Kidney (tissue), 14 donors: ENCODE results near the gene MMP2. TPM values are rescaled to one million over a fixed set of nuclear protein-coding genes. Genes with fewer than 3 reads are reported as not detected.

ENCODE experiments used
- DNase-seq, 5 donors: peaks; one replicate each; pipeline ENCODE4 v3.0.0-alpha.2; 2013 to 2020
- FAIRE-seq: peaks from 2 replicates; lab custom pipeline; 2012; peaks lifted over from hg19 to GRCh38; lab: Jason Lieb, UNC
- H3K27ac ChIP-seq, 2 donors: one replicate each; pipeline ENCODE4 v1.7.0; 2013; ENCODE audit warnings: low read depth in 2 of 2, low read length in 2 of 2, inconsistent platforms in 1 of 2
- H3K27me3 ChIP-seq: one replicate; pipeline ENCODE4 v1.7.1; 2013; ENCODE audit warnings: low read length, inconsistent platforms; ENCODE audit not compliant: control insufficient read depth, insufficient read depth
- H3K36me3 ChIP-seq, 3 donors: one replicate each; pipeline versions ENCODE4 v1.7.0 to v1.7.1; 2013; ENCODE audit warnings: low read length in 3 of 3, control low read depth in 1 of 3, inconsistent platforms in 1 of 3; ENCODE audit not compliant: insufficient read depth in 3 of 3, control insufficient read depth in 2 of 3
- H3K4me1 ChIP-seq, 3 donors: one replicate each; pipeline versions ENCODE4 v1.7.0 to v1.7.1; 2013; ENCODE audit warnings: low read length in 3 of 3, inconsistent platforms in 1 of 3, low read depth in 1 of 3; ENCODE audit not compliant: control insufficient read depth in 2 of 3, insufficient read depth in 2 of 3
- H3K4me3 ChIP-seq, 3 donors: one replicate each; pipeline versions ENCODE4 v1.7.0 to v1.8.1; 2013; ENCODE audit warnings: low read length in 3 of 3, control low read depth in 1 of 3, inconsistent platforms in 1 of 3
- H3K9ac ChIP-seq, 3 donors: one replicate each; pipeline versions ENCODE4 v1.7.0 to v1.7.1; 2013; ENCODE audit warnings: low read length in 3 of 3, control low read depth in 1 of 3, inconsistent platforms in 1 of 3
- H3K9me3 ChIP-seq, 3 donors: one replicate each; pipeline versions ENCODE4 v1.7.0 to v1.7.1; 2013; ENCODE audit warnings: low read length in 3 of 3, control low read depth in 1 of 3, inconsistent platforms in 1 of 3; ENCODE audit not compliant: control insufficient read depth in 2 of 3, insufficient read depth in 1 of 3
- intact Hi-C: fragments of 100-400 bp; cut with DNase I; formaldehyde crosslinking; loops from one replicate; pipeline ENCODE4 v1.11.1; 2022
- polyA plus RNA-seq: library from polyadenylated mRNA; stranded (reverse); fragments of 350-450 nt; fragmentation: Illumina TruSeq; extraction: RNeasy Lipid Tissue Mini Kit (QIAGEN cat#74804); gene quantifications from one replicate; pipeline ENCODE4 v1.2.3, GENCODE V29; 2014; ENCODE audit warnings: low read depth, low replicate concordance; ENCODE audit not compliant: insufficient read depth
- total RNA-seq: library from RNA; stranded (reverse); fragmentation: NEBNext Ultra II Directional; extraction: Animal tissue kit (Norgen Biotek cat#: 25700); gene quantifications from one replicate; pipeline ENCODE4 v1.2.1, GENCODE V29; 2021
- TF ChIP-seq, protein P1 (sequence below): IDR thresholded peaks from 3 replicates; pipeline ENCODE4 v1.5.1; 2012; ENCODE audit warnings: mild to moderate bottlenecking, moderate library complexity, borderline replicate concordance; ENCODE audit not compliant: insufficient read depth; ENCODE audit errors: extremely low read depth
- donor health status: control.
- donor health status: control.
- donor health status: control.
- donor health status: control.
- donor health status: control.
- donor health status: DM: yes; HTN: yes; CAD: no.
- donor health status: Normal renal cell carcinoma (clear cell type).

Gene MMP2
- total and polyA plus RNA-seq, 2 donors from 2014 or later = 44.3 to 101 TPM

DNA sequence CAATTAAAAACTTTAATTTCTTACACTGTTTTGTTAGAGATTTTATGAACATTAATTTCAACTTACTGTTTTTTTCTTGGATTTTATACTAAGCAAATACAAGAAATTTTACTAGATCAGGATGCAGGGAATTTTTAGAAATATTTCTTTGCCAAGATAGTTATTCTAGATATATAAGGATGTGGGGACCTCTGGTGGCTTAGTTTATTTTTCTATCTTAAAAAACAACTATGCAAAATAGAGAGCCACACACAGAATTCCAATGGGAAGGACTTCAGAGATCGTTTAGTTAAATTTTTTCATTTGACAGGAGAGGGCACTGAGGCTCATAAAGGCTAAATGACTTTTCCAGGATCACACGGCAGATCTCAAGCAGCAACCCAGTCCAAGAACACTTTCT lies 64.5 kb downstream of the MMP2 start:
- H3K27ac ChIP-seq = no peak overlapping the region
- FAIRE-seq (peak; percentile 97), DNase-seq (peak in 2 of 5 donors; percentile 49 to 64)
- TF ChIP-seq, protein P1, sequence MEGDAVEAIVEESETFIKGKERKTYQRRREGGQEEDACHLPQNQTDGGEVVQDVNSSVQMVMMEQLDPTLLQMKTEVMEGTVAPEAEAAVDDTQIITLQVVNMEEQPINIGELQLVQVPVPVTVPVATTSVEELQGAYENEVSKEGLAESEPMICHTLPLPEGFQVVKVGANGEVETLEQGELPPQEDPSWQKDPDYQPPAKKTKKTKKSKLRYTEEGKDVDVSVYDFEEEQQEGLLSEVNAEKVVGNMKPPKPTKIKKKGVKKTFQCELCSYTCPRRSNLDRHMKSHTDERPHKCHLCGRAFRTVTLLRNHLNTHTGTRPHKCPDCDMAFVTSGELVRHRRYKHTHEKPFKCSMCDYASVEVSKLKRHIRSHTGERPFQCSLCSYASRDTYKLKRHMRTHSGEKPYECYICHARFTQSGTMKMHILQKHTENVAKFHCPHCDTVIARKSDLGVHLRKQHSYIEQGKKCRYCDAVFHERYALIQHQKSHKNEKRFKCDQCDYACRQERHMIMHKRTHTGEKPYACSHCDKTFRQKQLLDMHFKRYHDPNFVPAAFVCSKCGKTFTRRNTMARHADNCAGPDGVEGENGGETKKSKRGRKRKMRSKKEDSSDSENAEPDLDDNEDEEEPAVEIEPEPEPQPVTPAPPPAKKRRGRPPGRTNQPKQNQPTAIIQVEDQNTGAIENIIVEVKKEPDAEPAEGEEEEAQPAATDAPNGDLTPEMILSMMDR = peak; percentile 26
- peaks cover 0 to 2% (median 0%) of the 10 kb centered on the region in 3 donors for H3K36me3 ChIP-seq
- no peak overlapping the region for H3K9ac ChIP-seq
- no peaks in the 10 kb centered on the region for H3K9me3 ChIP-seq
- H3K4me1 ChIP-seq = no peaks in the 10 kb centered on the region
- H3K4me3 ChIP-seq = no peak overlapping the region
- intact Hi-C loops = loop anchor here (10.0 kb wide), 1 partner anchor 161 kb away; no protein-coding TSS in a partner anchor
- no peaks in the 10 kb centered on the region for H3K27me3 ChIP-seq

DNA sequence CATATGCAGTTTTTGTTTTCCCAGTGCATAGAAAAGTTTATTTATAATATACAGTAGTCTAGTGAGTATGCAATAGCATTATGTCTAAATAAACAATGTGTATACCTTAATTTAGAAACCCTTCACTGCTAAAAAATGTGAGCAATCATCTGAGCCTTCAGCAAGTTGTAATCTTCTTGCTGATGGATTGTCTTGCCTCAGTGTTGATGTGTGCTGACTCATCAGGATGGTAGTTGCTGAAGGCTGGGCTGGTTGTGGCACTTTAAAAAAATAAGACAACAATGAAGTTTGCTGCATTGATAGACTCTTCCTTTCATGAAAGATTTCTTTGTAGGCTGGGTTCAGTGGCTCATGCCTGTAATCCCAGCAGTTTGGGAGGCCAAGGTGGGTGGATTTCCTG lies 73.6 kb downstream of the MMP2 start:
- Histone ChIP-seq H3K4me3 (no peak overlapping the region), H3K27me3 (no peaks in the 10 kb centered on the region), H3K27ac (no peak overlapping the region), H3K4me1 (no peaks in the 10 kb centered on the region), H3K9ac (no peak overlapping the region), H3K36me3 (no peaks in the 10 kb centered on the region), H3K9me3 (peaks cover 0 to 5% (median 0%) of the 10 kb centered on the region in 3 donors)
- TF ChIP-seq, protein P1 = no peak
- FAIRE-seq = no peak
- no peak for DNase-seq
- intact Hi-C loops = no loop called here

DNA sequence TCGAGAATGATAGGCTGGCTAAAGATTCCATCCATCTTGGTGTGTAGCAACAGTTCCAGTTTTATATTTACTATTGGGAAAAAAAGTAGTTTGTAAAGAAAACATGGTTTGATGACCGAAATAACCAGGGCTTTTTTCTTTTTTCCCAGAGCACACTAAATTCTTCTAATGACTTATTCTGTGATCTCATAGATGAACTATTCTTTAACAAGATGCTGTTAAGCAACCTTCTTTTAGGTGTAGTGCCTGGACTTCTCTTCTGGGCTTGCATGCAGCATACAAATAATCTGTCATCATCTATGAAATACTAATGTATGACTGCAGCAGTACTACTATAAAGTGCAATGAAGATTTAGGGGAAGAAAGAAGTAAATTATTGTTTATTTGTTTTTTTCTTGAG lies 76.4 kb downstream of the MMP2 start:
- no peak overlapping the region for H3K4me3 ChIP-seq
- TF ChIP-seq, protein P1 = no peak
- FAIRE-seq (no peak), DNase-seq (no peak)
- intact Hi-C loops = no loop called here
- no peaks in the 10 kb centered on the region for H3K4me1 ChIP-seq
- H3K36me3 ChIP-seq = no peaks in the 10 kb centered on the region
- peaks cover 0 to 5% (median 0%) of the 10 kb centered on the region in 3 donors for H3K9me3 ChIP-seq
- H3K9ac ChIP-seq = no peak overlapping the region
- no peak overlapping the region for H3K27ac ChIP-seq
- H3K27me3 ChIP-seq = no peaks in the 10 kb centered on the region

Other genes with a start within 250 kb of the MMP2 start
- gene IRX6, start 155.0 kb upstream of the MMP2 start, total RNA-seq = 1.2 TPM
- gene IRX6, start 155.0 kb upstream of the MMP2 start, polyA plus RNA-seq = 0.62 TPM
- gene LPCAT2, start 29.9 kb downstream of the MMP2 start, total RNA-seq = 20.6 TPM
- gene LPCAT2, start 29.9 kb downstream of the MMP2 start, polyA plus RNA-seq = 7.7 TPM
- gene CAPNS2, start 87.5 kb downstream of the MMP2 start, total RNA-seq = 0.85 TPM
- gene CAPNS2, start 87.5 kb downstream of the MMP2 start, polyA plus RNA-seq = not detected
- 0.09 TPM for gene SLC6A2, start 176.8 kb downstream of the MMP2 start, total RNA-seq
- 0.73 TPM for gene SLC6A2, start 176.8 kb downstream of the MMP2 start, polyA plus RNA-seq